Body of pancreas (tissue), 4 donors: ENCODE results near the gene PDE4D. TPM values are rescaled to one million over a fixed set of nuclear protein-coding genes. Genes with fewer than 3 reads are reported as not detected.

Source experiments
- ATAC-seq: fragments of 150-250 bp; one replicate; pipeline ENCODE4 v1.9.1; 2016
- DNase-seq, 4 donors: peaks; one replicate each; pipeline ENCODE4 v3.0.0-alpha.2; 2019
- H3K27ac ChIP-seq, 4 donors: fragments of 200-600 bp; sonication (generic); 1 replicate in 3 of 4; 2 replicates in 1 of 4; pipeline versions ENCODE4 v1.5.1 to v1.6.1; 2016 to 2019; ENCODE audit warnings: mild to moderate bottlenecking in 1 of 4, mixed read lengths in 1 of 4, moderate library complexity in 1 of 4
- H3K27me3 ChIP-seq, 2 donors: fragments of 200-600 bp; sonication (generic); one replicate each; pipeline ENCODE4 v1.6.0; 2016; ENCODE audit warnings: mild to moderate bottlenecking in 1 of 2
- H3K36me3 ChIP-seq, 2 donors: fragments of 200-600 bp; sonication (generic); replicated peaks in 1 of 2; 2 replicates each; pipeline ENCODE4 v1.5.1; 2016; ENCODE audit warnings: low read depth in 2 of 2; ENCODE audit not compliant: insufficient read depth in 1 of 2
- H3K4me1 ChIP-seq: fragments of 200-600 bp; sonication (generic); one replicate; pipeline ENCODE4 v1.6.0; 2016
- H3K4me3 ChIP-seq, 2 donors: fragments of 200-600 bp; sonication (generic); 1 replicate in 1 of 2; 2 replicates in 1 of 2; pipeline ENCODE4 v1.5.1; 2016 to 2019
- H3K9me3 ChIP-seq, 3 donors: fragments of 200-600 bp; sonication (generic); 1 replicate in 2 of 3; 2 replicates in 1 of 3; pipeline ENCODE4 v1.5.1; 2016
- CTCF ChIP-seq, 7 experiments: fragments of 450-650 bp in 4 of 7; fragments of 200-600 bp in 3 of 7; sonication (generic) in 3 of 7; IDR thresholded peaks; one replicate each; pipeline ENCODE4 v1.5.1; 2016 to 2019; ENCODE audit warnings: antibody characterized with exemption in 7 of 7
- POLR2A ChIP-seq, 3 donors: fragments of 450-650 bp; IDR thresholded peaks; one replicate each; pipeline ENCODE4 v1.6.1; 2016; ENCODE audit warnings: antibody characterized with exemption in 3 of 3, mild to moderate bottlenecking in 2 of 3
- whole genome bisulfite sequencing, 2 donors: methylation state at CpG; one replicate each; pipeline ENCODE4 v1.1.5; 2017; 5-methylcytosine and 5-hydroxymethylcytosine counted together
- intact Hi-C: fragments of 100-400 bp; cut with DNase I; formaldehyde crosslinking; loops from one replicate; pipeline ENCODE4 v1.15.1; 2023
- total RNA-seq, 2 donors: library from RNA; depleted of rRNA; stranded (reverse); fragments of >200 nt; gene quantifications; one replicate each; pipeline ENCODE4 v1.1.0, GENCODE V29; 2016

Gene PDE4D
- total RNA-seq, 2 donors from 2014 or later = 8.6 to 9.2 TPM

- Histone ChIP-seq H3K36me3 (no peaks in the 10 kb centered on the region), H3K4me3 (no peak overlapping the region), H3K27ac (no peak overlapping the region), H3K9me3 (no peaks in the 10 kb centered on the region), H3K27me3 (peaks cover 0 to 7% of the 10 kb centered on the region in 2 donors), H3K4me1 (no peaks in the 10 kb centered on the region)
- TF ChIP-seq CTCF (IDR thresholded peaks at IDR 0.05) = no peak
- TF ChIP-seq POLR2A (IDR thresholded peaks at IDR 0.05) = no peak
- intact Hi-C loops = no loop called here
- ATAC-seq (no peak), DNase-seq (no peak)
- 48 to 53% methylated on average over 3 of the region's 3 CpGs for WGBS, 2 donors
Measured at GRCh38 chr5:59887274-59887673, 6.3 kb downstream of the PDE4D start.

GRCh38 chr5:59874675-59875074, 18.9 kb downstream of the PDE4D start:
- intact Hi-C loops = no loop called here
- Histone ChIP-seq H3K9me3 (no peaks in the 10 kb centered on the region), H3K4me1 (no peaks in the 10 kb centered on the region), H3K27ac (no peak overlapping the region), H3K36me3 (no peaks in the 10 kb centered on the region), H3K27me3 (no peaks in the 10 kb centered on the region), H3K4me3 (no peak overlapping the region)
- WGBS, 2 donors = 76% methylated on average over 1 of the region's 1 CpG
- ATAC-seq (no peak), DNase-seq (no peak)
- no peak for TF ChIP-seq CTCF (IDR thresholded peaks at IDR 0.05)
- TF ChIP-seq POLR2A (IDR thresholded peaks at IDR 0.05) = no peak

GRCh38 chr5:59873113-59873512, 20.4 kb downstream of the PDE4D start:
- no peak for DNase-seq
- H3K27ac ChIP-seq = no peak overlapping the region
- H3K27me3 ChIP-seq = no peaks in the 10 kb centered on the region
- intact Hi-C loops = no loop called here
- no peaks in the 10 kb centered on the region for H3K4me1 ChIP-seq
- no peak for ATAC-seq
- H3K9me3 ChIP-seq = no peaks in the 10 kb centered on the region
- H3K36me3 ChIP-seq = no peaks in the 10 kb centered on the region
- no peak overlapping the region for H3K4me3 ChIP-seq
- TF ChIP-seq POLR2A (IDR thresholded peaks at IDR 0.05) (no peak), CTCF (IDR thresholded peaks at IDR 0.05) (no peak)
- 60 to 67% methylated on average over 2 of the region's 2 CpGs for WGBS, 2 donors

GRCh38 chr5:59866661-59867060, 26.9 kb downstream of the PDE4D start:
- WGBS, 2 donors = 52 to 56% methylated on average over 2 of the region's 2 CpGs
- no peaks in the 10 kb centered on the region for H3K36me3 ChIP-seq
- intact Hi-C loops = no loop called here
- H3K9me3 ChIP-seq = no peaks in the 10 kb centered on the region
- H3K27ac ChIP-seq = no peak overlapping the region
- no peaks in the 10 kb centered on the region for H3K27me3 ChIP-seq
- TF ChIP-seq CTCF (IDR thresholded peaks at IDR 0.05) (no peak), POLR2A (IDR thresholded peaks at IDR 0.05) (no peak)
- no peak overlapping the region for H3K4me3 ChIP-seq
- DNase-seq = no peak
- no peaks in the 10 kb centered on the region for H3K4me1 ChIP-seq
- ATAC-seq = no peak

GRCh38 chr5:59864718-59865117, 28.8 kb downstream of the PDE4D start:
- Histone ChIP-seq H3K27me3 (no peaks in the 10 kb centered on the region), H3K4me3 (no peak overlapping the region), H3K27ac (no peak overlapping the region), H3K4me1 (no peaks in the 10 kb centered on the region), H3K36me3 (no peaks in the 10 kb centered on the region), H3K9me3 (no peaks in the 10 kb centered on the region)
- 50 to 59% methylated on average over 3 of the region's 3 CpGs for WGBS, 2 donors
- intact Hi-C loops = no loop called here
- TF ChIP-seq POLR2A (IDR thresholded peaks at IDR 0.05) (no peak), CTCF (IDR thresholded peaks at IDR 0.05) (no peak)
- DNase-seq = no peak
- ATAC-seq = no peak
